T-helper 1 cell (primary cell): Measurements from ENCODE around the gene NPAS3.

Source experiments
- DNase-seq, 5 donors: peaks; one replicate each; pipeline ENCODE4 v3.0.0-alpha.2; 2012 to 2020

NPAS3 gene

DNA sequence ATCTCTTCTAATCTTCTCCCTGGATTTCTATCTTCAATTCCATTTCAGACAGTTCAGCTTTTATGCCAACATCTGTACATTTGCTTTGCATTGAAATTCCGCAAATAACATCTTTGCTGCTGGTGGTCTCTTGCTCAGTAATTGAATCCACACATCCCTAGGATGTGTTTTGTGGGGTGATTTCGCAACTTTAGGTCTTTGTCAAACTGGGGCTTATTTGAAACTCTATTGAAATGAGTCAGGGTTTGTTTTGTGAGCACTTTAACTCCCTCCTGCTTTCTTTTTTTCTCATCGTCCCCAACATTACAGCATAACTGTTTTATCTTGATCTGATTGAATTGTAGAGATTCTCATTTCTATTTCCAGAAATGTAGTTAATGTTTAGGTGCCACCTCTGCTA lies 404.3 kb downstream of the NPAS3 start:
- no peak for DNase-seq

DNA sequence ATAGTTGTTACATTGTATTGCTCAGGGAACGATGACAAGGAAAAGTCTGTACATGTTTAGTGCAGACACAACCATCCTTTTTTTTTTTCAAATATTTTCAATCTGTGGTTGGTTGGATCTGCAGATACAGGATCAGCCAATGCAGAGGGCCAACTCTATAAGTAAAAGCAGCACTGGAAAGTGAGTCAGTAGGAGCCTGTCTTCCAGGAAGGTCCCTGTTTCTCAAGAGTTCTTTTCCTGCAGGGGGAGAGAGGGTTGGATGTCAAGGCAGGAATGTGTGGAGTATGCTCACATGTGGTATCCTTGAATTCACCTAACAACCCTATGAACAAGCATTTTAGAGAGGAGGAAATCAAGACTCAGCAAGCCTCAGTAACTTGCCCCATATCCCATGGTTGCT lies 409.1 kb downstream of the NPAS3 start:
- DNase-seq: no peak

DNA sequence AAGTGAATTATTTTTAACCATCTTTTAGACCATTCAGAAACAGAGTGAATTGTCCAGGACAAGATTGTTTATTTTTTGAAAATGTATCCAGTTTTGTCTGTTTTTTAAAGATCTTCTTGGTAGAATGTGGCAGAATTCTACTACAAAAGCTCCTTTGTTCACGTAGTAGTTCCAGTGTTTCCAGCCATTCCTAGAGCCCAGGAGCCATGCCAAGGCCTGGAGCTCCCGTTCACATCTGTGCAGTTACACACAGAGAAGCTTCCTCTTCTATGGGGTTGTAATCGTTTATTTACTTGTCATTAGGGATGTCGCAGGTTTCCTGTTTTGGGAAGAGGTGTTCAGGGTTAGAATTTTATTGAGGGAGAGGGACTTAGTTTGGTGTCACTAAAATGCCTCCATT lies 409.8 kb downstream of the NPAS3 start:
- DNase-seq: no peak

DNA sequence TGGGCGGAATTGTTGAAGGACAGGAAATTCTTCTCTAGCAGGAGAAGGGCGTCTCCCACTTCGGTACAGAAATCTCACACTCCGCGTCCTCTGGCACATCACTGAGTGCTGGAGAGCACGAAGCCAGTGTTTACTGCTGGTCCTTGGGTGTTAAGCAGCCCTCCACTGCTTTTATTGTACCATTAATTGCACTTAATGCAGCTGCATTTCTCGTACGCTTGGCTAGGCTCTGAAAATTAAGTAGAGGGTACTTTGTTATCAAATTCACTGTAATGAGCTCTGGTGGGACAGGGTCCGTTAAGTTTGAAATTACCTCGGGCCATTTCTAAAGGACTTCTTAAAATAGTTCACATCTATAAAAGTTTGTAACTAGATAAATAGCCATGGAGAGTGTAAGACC lies 411.2 kb downstream of the NPAS3 start:
- no peak for DNase-seq

DNA sequence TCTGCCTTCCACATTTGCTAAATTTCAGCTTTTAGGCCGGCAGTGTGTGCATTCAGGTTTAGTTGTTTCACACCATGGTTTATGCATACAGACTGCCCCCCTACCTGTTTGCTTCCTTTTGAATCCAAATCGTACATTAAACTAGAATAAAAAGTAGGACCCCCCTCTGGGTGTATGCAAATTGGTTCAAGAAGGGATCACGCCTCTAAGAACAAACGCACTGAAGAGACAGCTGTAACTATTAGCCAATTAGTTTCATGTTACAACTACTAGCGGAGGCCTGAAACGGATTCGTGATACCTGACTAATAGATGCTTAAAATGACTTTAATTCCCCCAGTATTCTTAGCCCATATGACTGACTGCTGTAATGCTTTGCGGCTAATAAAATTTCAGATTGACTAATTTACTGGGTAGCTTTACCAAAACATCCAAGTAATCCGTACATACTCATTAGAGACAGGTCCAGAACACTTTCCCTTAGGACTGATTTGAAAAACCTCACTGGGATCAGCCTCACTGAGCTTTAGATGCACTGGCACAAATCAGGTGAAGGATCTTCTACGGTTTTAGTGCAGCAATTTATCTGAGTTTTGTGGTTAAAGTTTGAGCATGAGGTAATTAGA lies 411.8 kb downstream of the NPAS3 start:
- DNase-seq: no peak

DNA sequence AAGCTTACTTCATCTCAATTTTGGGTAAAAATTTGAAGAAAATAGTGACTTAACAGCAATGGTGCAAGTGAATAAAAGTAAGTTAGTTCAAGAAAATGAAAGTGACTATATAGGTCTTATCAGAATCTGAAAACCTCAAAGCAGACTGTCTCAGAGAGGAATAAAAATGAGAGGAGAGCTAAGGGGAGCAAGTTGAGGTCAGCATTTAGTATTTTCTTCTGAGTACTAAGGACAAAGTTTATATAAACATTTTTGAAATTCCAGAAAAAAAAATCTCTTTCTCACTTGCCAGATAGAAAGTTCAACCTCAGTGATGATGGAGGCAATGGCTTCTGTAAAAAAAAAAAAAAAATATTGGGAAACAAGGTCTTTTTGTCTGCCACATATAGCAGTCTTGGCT lies 414.1 kb downstream of the NPAS3 start:
- DNase-seq: no peak

DNA sequence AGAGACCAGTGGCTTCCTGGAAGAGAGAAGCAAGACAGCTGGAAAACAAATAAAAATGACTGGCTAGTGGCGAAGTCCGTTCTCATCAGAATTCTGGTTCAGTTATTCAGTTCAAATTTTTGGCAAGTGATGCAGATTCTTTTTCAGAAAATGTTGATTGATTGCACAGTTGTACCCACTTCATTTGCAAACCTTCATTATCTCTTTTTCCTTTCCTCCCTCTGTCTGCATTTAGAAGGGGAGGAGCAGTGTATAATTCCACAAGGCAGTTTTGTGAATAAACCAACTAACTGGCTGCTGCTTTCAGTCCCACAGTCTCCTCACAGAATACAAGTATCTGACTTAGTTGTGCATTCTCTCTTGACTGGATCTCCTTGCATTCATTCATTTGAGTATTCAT lies 417.5 kb downstream of the NPAS3 start:
- no peak for DNase-seq

DNA sequence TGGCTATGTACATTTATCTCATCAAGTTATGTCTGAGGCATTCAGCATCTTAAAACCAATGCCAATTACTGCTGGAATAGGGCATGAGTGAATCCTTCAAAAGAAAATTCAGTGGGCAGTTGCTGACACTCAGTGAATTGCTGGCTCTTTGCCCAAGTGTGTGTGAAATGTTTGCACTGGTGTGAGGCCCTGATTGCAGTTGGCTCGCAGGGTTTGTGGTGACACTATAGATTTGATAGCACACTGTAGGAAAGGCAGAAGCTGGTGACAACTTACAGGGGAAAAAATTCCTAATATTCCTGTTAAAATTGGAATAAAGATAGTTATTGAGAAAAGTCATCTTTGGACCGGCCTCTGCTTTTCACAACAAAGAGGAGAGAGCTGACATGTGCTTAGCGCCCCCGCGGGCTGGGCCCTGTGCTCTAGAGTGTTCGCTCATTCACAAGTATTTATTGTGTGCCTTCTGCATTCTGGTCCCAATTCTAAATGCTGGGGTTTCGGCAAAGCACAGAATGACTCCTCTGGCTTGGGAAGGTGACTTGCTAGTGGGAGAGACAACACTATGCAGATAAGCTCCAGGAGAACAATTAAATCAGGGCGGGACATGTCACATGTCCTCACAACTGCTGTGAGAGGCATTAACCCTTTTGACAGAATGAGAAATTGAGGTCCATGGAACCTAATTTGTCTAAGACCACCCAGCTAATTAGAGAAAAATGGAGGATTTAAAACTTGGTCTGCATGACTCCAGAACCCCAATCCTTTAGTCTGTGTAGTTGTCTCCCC lies 418.7 kb downstream of the NPAS3 start:
- no peak for DNase-seq

DNA sequence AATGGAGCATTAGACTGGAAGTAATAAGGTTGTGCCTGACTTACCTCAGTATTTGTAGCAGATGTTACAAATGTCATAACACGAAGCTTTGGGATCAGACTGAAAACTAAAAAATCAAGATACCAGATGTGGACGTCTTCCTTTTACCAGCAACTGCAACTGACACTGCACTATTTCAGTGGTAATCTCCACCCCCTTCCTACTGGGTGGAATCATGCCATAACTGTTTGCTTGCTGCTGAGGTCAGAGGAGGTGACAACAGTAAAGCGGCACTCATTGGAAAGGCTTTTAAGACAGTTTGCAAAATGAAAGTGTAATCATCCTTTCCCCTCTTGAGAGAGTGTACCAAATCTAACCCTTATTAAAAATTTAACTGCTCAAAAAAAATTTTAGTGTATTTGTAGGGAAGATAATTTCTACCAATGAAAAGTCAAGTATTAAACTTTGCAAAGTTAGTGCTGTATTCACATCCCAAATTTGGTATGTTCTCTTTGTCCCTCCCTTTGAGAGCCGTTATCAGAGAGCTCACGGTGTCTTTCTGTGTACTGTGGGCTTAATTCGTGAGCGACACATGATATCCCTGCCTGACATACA lies 420.7 kb downstream of the NPAS3 start:
- DNase-seq: no peak

DNA sequence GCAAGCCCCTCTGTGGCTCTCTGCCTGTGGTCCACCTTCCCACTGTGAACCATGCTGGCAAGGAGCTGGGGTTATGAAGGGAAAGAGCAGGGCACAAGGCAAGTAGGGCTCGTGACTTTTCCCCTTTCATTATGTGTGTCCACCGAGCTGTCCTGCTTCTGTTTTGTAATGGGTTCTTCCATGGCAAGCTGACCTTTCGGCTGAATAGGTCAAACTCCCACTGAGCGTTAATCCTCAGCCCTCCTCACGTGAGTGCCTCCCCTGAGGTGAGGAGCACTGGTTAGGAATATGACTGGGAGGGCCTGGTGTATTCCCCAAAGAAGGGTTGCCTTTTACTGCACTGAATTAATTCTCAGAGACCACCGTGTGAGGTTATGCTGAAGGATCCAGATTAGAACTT lies 424.3 kb downstream of the NPAS3 start:
- DNase-seq: no peak

DNA sequence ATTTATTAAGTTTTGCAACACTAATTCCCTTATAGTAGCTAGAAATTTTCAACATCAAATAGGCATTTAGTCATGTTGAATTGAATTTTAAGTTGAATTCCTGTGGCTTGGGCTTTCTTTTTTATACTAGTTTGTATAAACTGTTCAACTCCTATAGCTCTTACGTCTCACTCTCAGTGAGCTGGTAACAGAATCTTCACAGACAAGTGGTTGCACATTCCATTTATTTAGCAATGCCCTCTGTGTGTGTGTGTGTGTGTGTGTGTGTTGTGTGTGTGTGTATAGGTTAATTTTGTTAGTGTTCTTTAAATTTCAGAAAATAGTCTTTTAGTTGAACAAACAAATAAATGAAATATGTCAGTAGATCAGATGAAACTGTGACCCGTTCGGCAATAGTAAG lies 425.0 kb downstream of the NPAS3 start:
- DNase-seq: no peak

DNA sequence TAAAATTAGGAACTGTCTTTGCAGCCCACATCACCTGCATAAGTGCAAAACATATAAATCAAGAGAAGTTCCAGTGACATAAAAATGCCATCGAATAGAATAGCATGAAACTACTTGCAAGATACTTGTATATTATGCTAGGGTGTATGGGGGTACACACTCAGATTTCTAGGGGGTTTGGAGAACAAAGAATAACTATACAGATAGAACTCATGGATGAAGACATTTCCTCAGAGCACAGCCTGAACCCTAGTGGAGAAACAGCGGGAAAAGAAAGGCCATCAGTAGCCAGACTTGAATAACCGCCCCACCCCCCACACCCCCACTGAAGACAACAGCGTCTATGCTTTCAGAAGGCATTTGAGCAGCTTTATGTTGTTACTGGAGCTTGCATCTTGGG lies 425.8 kb downstream of the NPAS3 start:
- no peak for DNase-seq

DNA sequence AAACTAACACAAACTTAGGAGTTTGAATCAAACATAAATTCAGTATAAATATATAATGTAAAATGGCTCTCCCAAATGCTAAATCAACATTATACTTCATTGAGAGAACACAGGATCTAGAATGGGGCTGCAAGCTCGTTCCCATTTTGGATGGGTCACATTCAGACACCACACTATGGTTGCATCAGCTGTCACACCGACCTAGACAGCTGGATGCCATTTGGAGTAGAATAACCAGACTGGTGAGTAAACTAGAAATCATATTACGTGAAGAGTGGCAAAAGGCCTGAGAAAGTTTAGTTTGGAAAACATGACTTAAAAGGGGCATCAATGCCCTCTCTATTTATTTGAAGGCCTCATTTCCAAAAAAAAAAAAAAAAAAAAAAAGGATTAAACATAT lies 430.4 kb downstream of the NPAS3 start:
- no peak for DNase-seq

DNA sequence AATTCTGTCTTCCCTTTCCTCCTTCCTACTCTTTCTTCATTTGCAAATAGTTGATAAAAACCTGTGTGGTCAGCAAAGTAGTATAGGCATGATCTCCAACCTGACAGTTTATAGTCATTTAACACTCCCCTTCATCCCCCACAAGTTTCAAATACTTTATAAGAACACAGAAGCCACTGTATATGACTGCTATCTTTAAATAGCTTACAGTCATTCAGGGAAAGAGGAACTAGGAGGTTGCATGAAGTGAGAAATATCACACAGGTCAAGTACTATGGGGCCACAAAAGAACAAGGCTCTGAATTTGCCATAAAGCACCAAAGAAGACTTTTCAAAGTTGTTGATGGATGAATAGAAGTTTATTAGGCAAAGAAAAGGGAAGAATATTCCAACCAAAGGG lies 431.3 kb downstream of the NPAS3 start:
- no peak for DNase-seq

DNA sequence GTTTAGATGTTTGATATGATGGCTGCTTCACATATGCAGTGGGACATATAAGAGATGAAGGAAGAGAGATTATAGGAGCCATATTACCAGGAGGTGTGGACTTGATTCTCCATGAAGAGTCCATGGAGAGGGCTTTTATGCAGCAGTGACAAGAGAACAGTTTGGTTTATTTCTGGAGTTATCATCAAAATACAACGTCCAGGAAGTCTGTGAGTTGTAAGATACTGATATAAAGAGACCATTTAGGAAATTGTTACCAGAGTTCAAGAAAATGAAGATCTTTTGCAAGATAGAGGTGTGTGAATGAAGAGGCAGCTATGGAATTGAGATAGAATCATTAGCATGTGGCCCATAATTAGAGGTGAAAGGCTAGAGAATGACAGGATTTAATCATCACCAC lies 431.7 kb downstream of the NPAS3 start:
- DNase-seq: no peak

DNA sequence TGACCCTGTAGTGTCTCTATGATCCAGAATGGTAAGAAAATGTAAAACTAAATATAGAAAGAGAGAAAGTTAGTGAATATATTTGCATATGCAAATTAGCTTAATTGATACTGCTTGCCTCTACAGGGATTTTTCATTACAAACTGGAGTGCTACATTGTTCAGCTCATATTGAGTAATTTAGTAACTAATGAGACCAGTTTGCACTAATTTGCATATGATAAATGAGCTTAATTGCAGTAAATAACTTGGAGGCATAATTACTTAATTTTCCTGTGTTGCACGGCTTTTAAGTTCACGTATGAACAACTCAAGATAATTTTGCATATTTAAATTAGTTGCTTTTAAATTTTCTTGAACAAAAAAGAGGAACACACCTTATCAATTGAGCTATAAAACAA lies 436.5 kb downstream of the NPAS3 start:
- DNase-seq: no peak

DNA sequence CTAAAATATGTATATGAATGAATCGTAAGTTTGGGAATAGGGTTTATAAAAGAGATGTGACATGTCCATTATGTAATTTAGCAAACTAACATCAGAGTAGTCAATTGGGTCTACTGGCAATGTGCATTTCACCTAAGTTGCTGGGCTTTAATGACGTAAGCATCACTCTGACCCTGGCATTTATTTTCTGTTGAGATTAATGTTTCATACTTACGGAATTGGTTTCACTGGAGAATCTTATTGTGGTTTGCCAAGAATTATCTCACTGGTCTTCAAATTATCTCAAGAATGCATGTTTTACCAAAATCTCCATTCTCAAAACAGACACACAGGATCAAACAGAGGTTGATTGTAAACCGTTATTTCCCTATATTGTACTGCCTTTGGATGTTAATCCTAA lies 437.1 kb downstream of the NPAS3 start:
- DNase-seq: no peak

DNA sequence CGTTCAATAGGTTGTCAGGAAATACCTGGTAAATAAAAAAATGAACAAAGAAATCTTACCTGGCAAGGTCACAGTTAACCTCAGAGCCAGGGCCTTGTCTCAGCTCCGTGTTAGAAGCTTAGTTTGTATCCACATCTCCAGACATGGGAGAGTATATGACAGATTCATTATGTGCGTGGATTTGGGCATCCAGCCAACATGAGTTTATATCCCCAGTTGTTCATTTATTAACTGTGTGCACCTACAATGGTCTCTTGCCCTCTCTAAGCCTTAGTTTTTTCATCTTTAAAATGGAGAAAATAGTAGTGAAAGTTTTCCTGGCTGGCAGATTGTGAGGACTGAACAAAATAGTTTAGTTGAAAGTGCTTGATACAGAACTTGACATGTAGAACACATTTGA lies 437.8 kb downstream of the NPAS3 start:
- DNase-seq: no peak

DNA sequence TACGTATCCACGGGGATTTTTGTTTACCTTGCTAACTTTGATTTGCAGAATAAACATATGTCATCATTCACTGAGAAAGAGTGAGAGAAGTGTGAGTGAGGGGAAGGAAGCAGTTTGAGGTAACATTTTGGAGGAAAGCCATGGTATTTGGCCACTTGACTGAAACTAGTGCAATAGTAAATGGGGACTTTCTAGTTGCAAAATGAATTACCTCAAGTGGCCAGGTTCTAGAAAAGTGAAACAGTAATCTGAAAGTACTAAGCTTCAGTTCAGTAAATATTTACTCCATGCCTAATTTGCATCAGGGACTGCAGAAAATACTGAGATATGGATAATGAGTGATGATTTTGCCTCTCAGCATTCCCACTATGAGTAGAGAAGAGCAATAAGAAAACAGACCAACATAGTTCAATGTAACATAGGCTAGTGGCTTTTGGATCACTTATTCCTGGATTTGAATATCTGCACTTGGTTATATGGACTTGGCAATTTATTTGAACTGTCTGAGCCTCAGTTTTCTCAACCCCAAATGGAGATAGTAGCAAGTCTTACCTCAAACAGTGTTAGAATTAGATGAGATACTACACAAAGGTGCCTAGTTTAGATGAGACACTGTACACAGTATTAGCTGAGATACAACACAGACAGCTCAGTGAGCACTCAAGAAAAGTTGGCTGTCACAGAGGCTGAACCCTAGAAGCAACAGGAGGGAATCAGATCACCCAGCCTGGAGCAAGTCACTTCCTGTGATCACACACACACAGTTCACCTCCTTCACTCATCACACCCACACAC lies 439.1 kb downstream of the NPAS3 start:
- no peak for DNase-seq

DNA sequence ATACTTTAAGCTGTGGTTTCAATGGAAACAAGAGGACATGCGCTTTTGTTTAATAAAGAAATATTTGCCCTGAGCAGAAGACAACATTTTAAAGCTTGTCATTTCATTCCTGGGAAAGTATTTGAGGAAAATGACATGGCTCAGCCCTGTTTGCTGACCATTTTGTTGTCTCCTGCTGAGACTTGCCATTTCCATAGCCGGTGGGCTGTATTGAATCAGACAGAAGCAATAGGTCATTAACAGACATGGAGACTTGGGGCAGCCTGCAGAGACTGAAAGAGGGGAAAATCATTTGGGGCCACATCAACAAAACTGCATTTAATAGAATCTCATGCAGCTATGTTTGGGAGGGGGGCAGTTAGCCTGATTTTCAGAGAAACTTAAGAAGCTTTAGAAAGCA lies 443.0 kb downstream of the NPAS3 start:
- DNase-seq: no peak

DNA sequence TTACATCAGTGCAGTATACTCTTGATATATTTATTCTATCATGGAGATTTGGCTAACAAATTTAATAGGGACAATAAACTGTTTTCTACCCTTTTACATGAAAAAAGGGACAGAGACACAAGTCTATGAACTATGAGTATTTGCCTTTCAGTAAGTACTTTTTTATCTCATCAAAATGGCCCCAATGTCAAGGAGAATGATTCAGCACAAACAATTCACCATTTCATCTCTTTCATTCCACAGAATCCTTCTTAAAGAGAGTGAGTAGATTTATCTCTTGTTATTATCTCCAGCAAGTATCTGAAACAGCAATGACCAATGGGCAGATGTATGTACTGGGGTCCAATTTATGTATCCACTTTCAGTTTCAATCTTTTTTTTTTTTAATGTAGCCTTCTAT lies 447.5 kb downstream of the NPAS3 start:
- no peak for DNase-seq

DNA sequence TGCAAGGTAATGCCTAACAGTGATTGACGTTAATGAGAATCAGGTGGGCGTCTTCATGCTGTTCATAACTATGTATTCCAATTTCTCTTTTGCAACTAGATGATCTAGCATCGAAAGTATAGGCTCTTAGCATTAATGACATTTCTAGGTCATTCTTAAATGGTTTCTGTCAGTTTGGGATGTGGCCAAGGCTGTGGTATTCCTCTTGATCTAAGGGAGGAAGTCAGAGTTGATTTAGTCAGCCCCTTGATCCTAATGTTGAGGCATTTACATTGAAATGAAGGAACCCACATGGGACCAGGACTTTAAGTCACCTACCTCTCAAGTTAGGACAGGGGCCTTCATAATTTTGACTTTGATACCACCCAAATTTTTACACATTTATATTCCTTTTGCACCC lies 448.1 kb downstream of the NPAS3 start:
- DNase-seq: no peak

DNA sequence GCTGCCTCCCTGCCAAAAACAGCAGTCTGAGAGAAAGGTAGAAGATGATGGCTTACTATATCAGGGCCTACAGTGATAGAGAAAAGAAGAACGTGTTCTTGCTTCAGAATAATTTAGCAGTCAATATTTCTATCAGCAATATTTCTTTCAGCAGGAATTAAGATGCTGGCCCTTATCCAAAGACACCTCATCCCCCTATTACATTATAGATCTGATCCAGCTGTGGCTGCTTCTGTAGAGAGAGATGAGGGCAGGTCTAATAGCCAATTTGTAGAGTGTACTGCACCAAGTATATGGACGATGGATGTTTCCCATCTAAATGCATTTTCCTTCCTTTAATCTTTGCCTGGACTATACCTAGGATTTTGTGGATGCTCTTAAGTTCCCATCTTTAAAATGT lies 451.7 kb downstream of the NPAS3 start:
- no peak for DNase-seq
